ENCODE data around the gene TLR6. TPM values are rescaled to one million over a fixed set of nuclear protein-coding genes. Genes with fewer than 3 reads are reported as not detected.
A peak's percentile ranks its signal among the peaks of the same experiment; 100 is the strongest.

TLR6 gene
- total and polyA plus RNA-seq, 2 experiments from 2014 or later, result 0.12 TPM; not detected in 1

GRCh38 chr4:38785901-38786402, 70.7 kb downstream of the TLR6 start:
- Histone ChIP-seq H3K4me3 (no peak overlapping the region), H3K27me3 (no peaks in the 10 kb centered on the region), H3K27ac (no peak overlapping the region)

GRCh38 chr4:38785041-38785790, 71.4 kb downstream of the TLR6 start:
- H3K36me3 ChIP-seq, result no peaks in the 10 kb centered on the region
- H3K4me3 ChIP-seq, result no peak overlapping the region
- H3K4me1 ChIP-seq (ENCODE audit: low read depth), result no peaks in the 10 kb centered on the region
- no peak for TF ChIP-seq CTCF (IDR thresholded peaks at IDR 0.05; ENCODE audit: low read depth, low read length)
- no peak overlapping the region for H3K27ac ChIP-seq
- H3K9me3 ChIP-seq (ENCODE audit: low read depth), result no peaks in the 10 kb centered on the region
- DNase-seq (ENCODE audit: low read depth in 1 of 2, low spot score in 1 of 2), result no peak
- H3K27me3 ChIP-seq, result no peaks in the 10 kb centered on the region

More at GRCh38 chr4:38785901-38786402, 70.7 kb downstream of the TLR6 start:
- Histone ChIP-seq H3K36me3 (no peaks in the 10 kb centered on the region), H3K4me1 (ENCODE audit: low read depth) (no peaks in the 10 kb centered on the region), H3K9me3 (ENCODE audit: low read depth) (no peaks in the 10 kb centered on the region)
- DNase-seq (ENCODE audit: low read depth in 1 of 2, low spot score in 1 of 2), result no peak
- no peak for TF ChIP-seq CTCF (IDR thresholded peaks at IDR 0.05; ENCODE audit: low read depth, low read length)

GRCh38 chr4:38784141-38784540, 72.5 kb downstream of the TLR6 start:
- DNase-seq (ENCODE audit: low read depth in 1 of 2, low spot score in 1 of 2), result no peak
- no peak overlapping the region for H3K27ac ChIP-seq
- H3K27me3 ChIP-seq, result no peaks in the 10 kb centered on the region
- no peaks in the 10 kb centered on the region for H3K4me1 ChIP-seq (ENCODE audit: low read depth)
- no peaks in the 10 kb centered on the region for H3K9me3 ChIP-seq (ENCODE audit: low read depth)
- no peak for TF ChIP-seq CTCF (IDR thresholded peaks at IDR 0.05; ENCODE audit: low read depth, low read length)
- H3K36me3 ChIP-seq, result no peaks in the 10 kb centered on the region
- H3K4me3 ChIP-seq, result no peak overlapping the region

- no peak for DNase-seq (ENCODE audit: low read depth in 1 of 2, low spot score in 1 of 2)
- Histone ChIP-seq H3K36me3 (no peaks in the 10 kb centered on the region), H3K9me3 (ENCODE audit: low read depth) (no peaks in the 10 kb centered on the region), H3K27me3 (no peaks in the 10 kb centered on the region), H3K4me3 (no peak overlapping the region), H3K27ac (no peak overlapping the region), H3K4me1 (ENCODE audit: low read depth) (no peaks in the 10 kb centered on the region)
- TF ChIP-seq CTCF (IDR thresholded peaks at IDR 0.05; ENCODE audit: low read depth, low read length), result no peak
Observed at GRCh38 chr4:38783109-38783460, 73.5 kb downstream of the TLR6 start.

- Histone ChIP-seq H3K27me3 (no peaks in the 10 kb centered on the region), H3K9me3 (ENCODE audit: low read depth) (no peaks in the 10 kb centered on the region), H3K36me3 (no peaks in the 10 kb centered on the region), H3K4me1 (ENCODE audit: low read depth) (no peaks in the 10 kb centered on the region), H3K4me3 (no peak within 1 kb of the TSS), H3K27ac (no peak within 1 kb of the TSS)
- peak; percentile 64 to 67 for DNase-seq (ENCODE audit: low read depth in 1 of 2, low spot score in 1 of 2)
- TF ChIP-seq CTCF (IDR thresholded peaks at IDR 0.05; ENCODE audit: low read depth, low read length), result peak; percentile 51
Observed at GRCh38 chr4:38782452-38783108, 74.0 kb downstream of the TLR6 start, which contains the start of gene TLR10. Gene TLR10 (minus strand): TSS chr4:38782990. CDS start chr4:38775590, 7,400 bp downstream.
